IPS-18c (cell line): ENCODE results near the gene CHID1.
A peak's percentile ranks its signal among the peaks of the same experiment; 100 is the strongest.

Source experiments
- H3K4me3 ChIP-seq: 2 replicates; pipeline ENCODE4 v1.7.0; 2013; ENCODE audit warnings: low read depth, mild to moderate bottlenecking, low read length, moderate library complexity; ENCODE audit not compliant: insufficient read depth
- H3K9me3 ChIP-seq: one replicate; pipeline ENCODE4 v1.6.1; 2013; ENCODE audit warnings: mild to moderate bottlenecking, low read length, moderate library complexity; ENCODE audit not compliant: control insufficient read depth, insufficient read depth

Gene CHID1

DNA sequence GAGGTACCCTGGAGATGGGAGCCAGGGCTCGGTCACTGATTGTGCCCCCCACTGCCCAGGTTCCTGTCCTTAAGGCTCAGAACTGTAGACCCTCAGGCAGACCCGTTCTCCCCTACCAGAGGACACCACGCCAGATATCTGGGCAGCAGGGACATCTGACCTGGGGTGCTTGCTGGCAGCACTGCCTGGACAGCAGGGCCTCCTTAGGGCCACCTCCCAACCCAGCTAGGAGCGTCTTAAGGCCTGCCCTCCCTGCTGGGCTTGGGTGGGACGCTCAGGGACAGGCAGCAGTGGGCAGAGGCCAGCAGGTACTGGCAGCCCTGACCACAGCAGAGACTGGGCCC lies 71.4 kb downstream of the CHID1 start:
- peaks cover 2% of the 10 kb centered on the region for H3K9me3 ChIP-seq
- no peak overlapping the region for H3K4me3 ChIP-seq

GRCh38 chr11:838441-839279 lies 72.0 kb downstream of the CHID1 start:
- peaks cover 2% of the 10 kb centered on the region for H3K9me3 ChIP-seq
- H3K4me3 ChIP-seq, result no peak overlapping the region

GRCh38 chr11:837990-838307 lies 72.7 kb downstream of the CHID1 start:
- peaks cover 2% of the 10 kb centered on the region for H3K9me3 ChIP-seq
- no peak overlapping the region for H3K4me3 ChIP-seq

- H3K9me3 ChIP-seq, result peaks cover 2% of the 10 kb centered on the region
- H3K4me3 ChIP-seq, result no peak overlapping the region
These were observed 73.2 kb downstream of the CHID1 start for GRCh38 chr11:837189-837989.

DNA sequence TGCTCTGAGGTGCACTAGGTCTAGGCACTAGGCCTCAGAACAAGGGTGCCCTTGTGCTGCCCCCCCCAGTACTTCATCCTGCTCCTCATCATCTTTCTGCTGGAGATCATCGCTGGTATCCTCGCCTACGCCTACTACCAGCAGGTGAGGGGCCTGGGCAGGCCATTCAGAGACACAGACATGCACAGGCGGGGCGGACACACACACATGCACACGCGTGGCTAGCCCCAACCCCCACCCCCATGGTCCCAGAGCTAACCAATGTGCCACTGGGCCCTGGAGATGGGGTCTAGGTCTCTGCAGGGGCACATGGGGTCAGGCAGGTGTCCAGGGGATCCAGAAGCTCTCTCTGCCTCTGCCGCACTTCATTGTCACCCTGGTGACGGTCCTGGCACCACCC lies 73.9 kb downstream of the CHID1 start:
- H3K9me3 ChIP-seq, result peaks cover 2% of the 10 kb centered on the region
- no peak overlapping the region for H3K4me3 ChIP-seq

- H3K4me3 ChIP-seq, result no peak overlapping the region
- peaks cover 2% of the 10 kb centered on the region for H3K9me3 ChIP-seq
These were observed 74.3 kb downstream of the CHID1 start for GRCh38 chr11:836274-836673.

GRCh38 chr11:834371-835316 lies 76.0 kb downstream of the CHID1 start:
- Histone ChIP-seq H3K4me3 (no peak overlapping the region), H3K9me3 (peaks cover 5% of the 10 kb centered on the region)

DNA sequence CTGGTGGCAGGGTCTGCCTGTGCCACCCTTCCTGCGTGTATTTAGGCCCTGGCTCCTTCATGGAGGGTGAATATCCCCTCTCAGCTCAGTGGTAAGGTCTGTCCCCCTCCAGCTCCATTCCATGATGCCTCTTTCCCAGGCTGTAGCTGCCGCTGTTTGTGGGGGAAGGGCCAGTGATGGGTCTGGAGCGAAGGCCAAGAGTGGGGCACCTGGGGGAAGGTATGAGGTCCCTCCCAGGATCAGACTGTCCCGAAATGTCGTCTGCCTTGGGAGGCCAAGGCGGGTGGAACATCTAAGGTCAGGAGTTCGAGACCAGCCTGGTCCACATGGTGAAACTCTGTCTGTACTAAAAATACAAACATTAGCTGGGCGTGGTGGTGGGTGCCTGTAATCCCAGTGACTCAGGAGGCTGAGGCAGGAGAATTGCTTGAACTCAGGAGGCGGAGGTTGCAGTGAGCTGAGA lies 76.7 kb downstream of the CHID1 start:
- H3K4me3 ChIP-seq, result peak overlapping the region; percentile 66
- peaks cover 5% of the 10 kb centered on the region for H3K9me3 ChIP-seq

DNA sequence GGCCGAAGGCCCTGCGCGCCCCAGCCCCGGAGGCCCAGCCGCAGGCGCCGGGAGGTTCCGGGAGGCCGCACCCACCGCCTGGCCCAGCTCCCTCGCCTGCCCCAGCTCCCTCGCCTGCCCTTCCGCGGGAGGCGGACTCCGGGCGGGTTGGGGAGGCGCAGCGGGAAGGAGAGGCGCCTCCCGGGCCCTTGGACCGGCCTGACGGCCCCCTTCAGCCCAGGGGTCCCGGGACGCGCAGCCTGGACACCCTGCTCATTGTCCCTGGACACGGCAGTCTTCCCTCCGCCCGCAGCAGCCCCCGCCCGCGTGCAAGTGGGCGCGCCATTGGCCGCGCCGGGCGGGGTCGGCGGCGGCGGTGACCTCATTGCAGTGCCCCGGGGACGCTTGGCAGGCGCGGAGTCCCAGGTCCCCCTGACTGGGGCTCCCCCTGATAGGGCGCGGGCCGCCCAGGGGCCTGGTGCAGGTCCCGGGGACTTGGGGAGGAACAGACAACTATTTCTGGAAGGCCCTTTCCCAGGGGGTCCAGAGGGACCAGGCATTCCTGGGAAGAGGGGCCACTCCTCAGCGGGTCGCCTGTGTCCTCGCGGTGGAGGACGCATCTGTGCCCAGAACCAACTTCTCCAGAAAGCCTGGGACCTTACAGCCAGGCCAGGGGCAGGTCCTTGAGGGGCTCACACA lies 77.4 kb downstream of the CHID1 start:
- peak overlapping the region; percentile 66 for H3K4me3 ChIP-seq
- H3K9me3 ChIP-seq, result peaks cover 5% of the 10 kb centered on the region

- Histone ChIP-seq H3K9me3 (peaks cover 5% of the 10 kb centered on the region), H3K4me3 (peak within 1 kb of the TSS; percentile 66)
These were observed 78.0 kb downstream of the CHID1 start, which contains the start of gene CD151 for GRCh38 chr11:832529-833113. Gene CD151 (plus strand): TSS chr11:832952. CDS start chr11:836070, 3,118 bp downstream.

- H3K4me3 ChIP-seq, result peak overlapping the region; percentile 49
- peaks cover 5% of the 10 kb centered on the region for H3K9me3 ChIP-seq
These were observed 78.6 kb downstream of the CHID1 start for GRCh38 chr11:831961-832528.

DNA sequence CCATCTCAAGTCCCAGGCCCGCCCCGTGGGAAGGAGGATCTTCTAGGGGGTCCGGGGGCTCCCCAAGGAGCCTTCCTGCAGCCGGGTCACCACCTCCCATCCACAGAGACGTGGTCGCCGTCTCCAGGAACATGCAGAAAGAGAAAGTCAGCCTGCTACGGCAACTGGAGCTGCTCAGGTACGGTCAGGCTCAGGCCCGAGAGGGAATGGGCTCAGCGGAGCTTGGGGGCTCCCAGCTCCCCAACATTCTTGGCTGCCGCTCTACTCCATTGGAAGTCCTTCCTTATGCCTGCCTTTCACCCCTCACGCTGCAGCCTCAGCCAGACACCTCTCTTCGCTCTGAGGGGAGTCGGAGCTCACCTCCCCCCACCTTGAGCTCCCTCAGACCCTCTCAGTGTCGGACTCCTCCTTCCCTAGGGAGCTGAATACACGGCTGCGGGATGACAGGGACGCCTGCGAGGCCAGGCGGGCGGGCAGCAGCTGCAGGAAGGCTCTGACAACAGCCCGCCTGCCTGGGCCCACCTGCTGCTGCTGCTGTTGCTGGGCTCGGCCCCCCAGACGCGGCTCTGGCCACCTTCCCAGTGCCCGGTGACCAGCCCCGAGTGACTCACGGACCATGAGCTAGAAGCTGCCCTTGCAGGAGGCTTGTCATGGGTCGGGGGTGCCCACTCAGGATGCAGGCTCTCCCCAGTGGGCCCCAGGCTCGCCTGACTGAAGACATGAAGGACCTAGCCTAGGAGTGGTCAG lies 79.3 kb downstream of the CHID1 start:
- H3K9me3 ChIP-seq, result peaks cover 5% of the 10 kb centered on the region
- peak overlapping the region; percentile 59 for H3K4me3 ChIP-seq

DNA sequence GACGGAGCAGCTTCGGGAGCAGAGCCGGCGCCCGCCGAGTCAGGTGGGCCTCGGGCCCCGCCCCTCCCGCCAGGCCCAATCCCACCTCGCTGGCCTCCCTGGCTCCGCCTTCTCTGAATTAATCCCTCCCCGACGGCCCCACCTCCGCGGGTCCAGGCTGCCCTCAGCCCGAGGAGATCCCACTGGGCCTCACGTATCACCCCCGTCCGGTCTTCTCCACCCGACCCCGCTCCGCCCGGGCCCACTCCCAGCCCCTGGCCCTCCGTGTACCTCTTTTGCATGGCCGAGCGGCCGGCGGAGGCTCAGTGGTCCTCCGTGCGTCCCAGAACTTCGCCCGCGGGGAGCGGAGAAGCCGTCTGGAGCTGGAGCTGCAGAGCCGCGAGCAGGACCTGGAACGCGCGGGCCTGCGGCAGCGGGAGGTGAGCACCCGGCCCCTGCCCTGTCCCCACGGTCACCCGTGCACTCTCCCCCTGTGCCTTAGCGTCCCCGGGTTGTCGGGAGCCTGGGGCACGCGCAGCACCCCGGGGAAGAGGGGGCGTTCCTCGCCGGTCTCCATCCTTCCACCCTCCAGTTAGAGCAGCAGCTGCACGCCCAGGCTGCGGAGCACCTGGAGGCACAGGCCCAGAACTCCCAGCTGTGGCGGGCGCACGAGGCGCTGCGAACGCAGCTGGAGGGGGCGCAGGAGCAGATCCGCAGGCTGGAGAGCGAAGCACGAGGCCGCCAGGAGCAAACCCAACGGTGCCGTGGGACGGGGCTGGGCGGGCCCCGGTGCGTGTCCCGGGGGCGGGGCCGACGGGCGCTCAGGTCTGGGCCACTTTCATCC lies 80.1 kb downstream of the CHID1 start:
- Histone ChIP-seq H3K9me3 (peaks cover 5% of the 10 kb centered on the region), H3K4me3 (peak overlapping the region; percentile 59)

DNA sequence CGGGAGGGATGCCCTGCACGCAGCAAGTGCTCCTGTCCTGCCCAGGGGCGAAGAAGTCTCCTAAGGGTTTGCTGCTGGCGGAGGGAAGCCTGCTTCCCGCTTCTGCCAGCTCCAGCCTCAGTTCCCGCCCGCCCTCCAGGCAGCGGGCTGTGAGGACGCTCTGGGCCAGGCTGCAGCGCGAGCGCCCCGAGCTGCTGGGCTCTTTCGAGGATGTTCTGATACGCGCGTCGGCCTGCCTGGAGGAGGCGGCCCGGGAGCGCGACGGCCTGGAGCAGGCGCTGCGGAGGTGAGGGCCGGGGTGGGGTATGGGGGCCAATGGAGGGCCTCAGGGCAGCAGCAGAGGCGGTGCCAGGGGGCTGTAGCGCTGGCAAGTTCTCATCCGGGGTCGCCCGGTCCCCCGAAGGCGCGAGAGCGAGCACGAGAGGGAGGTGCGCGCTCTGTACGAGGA lies 80.7 kb downstream of the CHID1 start:
- Histone ChIP-seq H3K9me3 (peaks cover 5% of the 10 kb centered on the region), H3K4me3 (peak overlapping the region; percentile 49)
